ENCODE data around the gene ROR2. TPM values are rescaled to one million over a fixed set of nuclear protein-coding genes. Genes with fewer than 3 reads are reported as not detected.

ROR2 gene
- total RNA-seq, 4 donors from 2014 or later, result 37.4 to 71.8 (median 59.4) TPM

DNA sequence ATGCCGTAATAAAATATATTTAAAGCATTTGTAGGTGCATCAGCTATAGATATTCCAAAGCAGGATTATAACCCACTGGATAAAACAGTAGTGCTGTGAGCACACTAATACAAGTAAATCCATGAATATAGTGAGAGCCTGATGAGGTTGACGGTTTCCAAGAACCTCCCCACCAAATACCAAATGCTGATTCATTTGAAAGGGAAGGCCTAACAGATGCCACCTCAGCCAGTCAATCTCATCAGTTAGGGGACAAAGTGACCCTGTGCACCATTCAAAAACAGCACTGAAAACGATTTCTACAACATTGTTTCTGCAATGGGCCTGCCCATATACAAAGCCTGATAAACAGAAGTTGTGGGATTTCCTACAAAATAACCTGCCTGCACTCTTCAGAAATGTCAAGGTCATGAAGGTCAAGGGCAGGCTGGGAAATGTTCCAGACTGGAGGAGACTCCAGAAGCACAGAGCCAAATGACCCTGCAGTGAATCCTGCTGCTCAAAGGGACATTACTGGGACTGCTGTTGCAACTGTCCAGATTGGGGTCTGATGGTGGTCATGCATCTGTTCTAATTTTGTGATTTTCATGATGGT, 69.6 kb downstream of the ROR2 start:
- TF ChIP-seq, protein P1, sequence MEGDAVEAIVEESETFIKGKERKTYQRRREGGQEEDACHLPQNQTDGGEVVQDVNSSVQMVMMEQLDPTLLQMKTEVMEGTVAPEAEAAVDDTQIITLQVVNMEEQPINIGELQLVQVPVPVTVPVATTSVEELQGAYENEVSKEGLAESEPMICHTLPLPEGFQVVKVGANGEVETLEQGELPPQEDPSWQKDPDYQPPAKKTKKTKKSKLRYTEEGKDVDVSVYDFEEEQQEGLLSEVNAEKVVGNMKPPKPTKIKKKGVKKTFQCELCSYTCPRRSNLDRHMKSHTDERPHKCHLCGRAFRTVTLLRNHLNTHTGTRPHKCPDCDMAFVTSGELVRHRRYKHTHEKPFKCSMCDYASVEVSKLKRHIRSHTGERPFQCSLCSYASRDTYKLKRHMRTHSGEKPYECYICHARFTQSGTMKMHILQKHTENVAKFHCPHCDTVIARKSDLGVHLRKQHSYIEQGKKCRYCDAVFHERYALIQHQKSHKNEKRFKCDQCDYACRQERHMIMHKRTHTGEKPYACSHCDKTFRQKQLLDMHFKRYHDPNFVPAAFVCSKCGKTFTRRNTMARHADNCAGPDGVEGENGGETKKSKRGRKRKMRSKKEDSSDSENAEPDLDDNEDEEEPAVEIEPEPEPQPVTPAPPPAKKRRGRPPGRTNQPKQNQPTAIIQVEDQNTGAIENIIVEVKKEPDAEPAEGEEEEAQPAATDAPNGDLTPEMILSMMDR (IDR thresholded peaks at IDR 0.05), result no peak
- TF ChIP-seq POLR2AphosphoS5 (IDR thresholded peaks at IDR 0.05) (no peak), POLR2A (IDR thresholded peaks at IDR 0.05; ENCODE audit: low read depth) (no peak), EP300 (IDR thresholded peaks at IDR 0.05) (no peak)
- H3K27ac ChIP-seq (replicated peaks in 1 of 4), result no peak overlapping the region
- H3K4me3 ChIP-seq, result no peak overlapping the region
- no peaks in the 10 kb centered on the region for H3K27me3 ChIP-seq
- no peaks in the 10 kb centered on the region for H3K9me3 ChIP-seq
- intact Hi-C loops (cut with DNase I), result no loop called here
- WGBS, result 61% methylated on average over 3 of the region's 3 CpGs
- peaks cover 5 to 54% (median 35%) of the 10 kb centered on the region in 4 donors for H3K4me1 ChIP-seq
- H3K36me3 ChIP-seq, result no peaks in the 10 kb centered on the region
- DNase-seq (ENCODE audit: extremely low spot score), result no peak

DNA sequence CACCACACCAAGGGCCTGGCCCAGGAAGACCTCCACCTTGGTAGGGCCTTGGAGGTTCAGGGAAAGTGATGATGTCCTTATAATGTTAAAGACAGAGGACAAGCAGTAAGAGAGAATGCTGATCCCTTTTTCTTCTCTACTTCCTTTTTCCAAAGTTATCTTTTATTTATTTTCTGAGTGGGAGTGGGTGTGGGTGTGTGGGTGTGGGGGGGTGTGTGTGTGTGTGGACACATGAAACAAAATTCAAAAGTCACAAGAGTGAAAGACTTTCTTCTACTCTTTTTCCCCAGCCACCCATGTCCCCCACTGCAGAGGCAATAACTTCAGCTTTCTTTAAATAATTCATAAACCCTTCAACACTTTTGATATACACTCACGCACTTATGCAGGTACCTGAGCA, 70.8 kb downstream of the ROR2 start:
- WGBS, result 94% methylated on average over 1 of the region's 1 CpG
- peaks cover 5 to 55% (median 40%) of the 10 kb centered on the region in 4 donors for H3K4me1 ChIP-seq

DNA sequence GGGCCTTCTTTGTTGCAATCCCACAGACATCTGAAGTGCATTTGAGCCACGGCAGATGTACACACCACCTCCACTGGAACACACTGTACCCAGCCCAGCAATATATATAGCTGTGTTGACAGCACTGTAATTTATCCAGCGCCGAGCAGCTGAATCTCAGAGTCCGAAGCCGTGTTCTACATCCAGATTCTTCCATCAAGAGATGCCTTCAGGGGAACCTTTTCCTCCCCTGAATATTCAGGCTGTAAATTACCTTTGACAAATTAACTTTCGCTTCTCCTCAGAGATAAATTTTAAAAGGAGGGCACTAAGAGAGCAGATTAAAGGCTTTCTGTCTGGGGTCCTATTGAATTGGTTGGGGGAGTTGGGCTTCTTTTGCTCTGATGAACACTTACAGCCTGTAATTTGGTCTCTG, 76.4 kb downstream of the ROR2 start:
- WGBS, result 66% methylated on average over 6 of the region's 6 CpGs
- intact Hi-C loops (cut with DNase I), result no loop called here
- TF ChIP-seq, protein P1 (IDR thresholded peaks at IDR 0.05), result no peak
- TF ChIP-seq EP300 (IDR thresholded peaks at IDR 0.05) (peak; percentile 94), POLR2A (IDR thresholded peaks at IDR 0.05; ENCODE audit: low read depth) (no peak), POLR2AphosphoS5 (IDR thresholded peaks at IDR 0.05) (peak; percentile 89 to 95)
- H3K4me1 ChIP-seq, result peaks cover 6 to 84% (median 70%) of the 10 kb centered on the region in 4 donors
- peak overlapping the region; percentile 85 to 90 (median 88) for H3K27ac ChIP-seq (replicated peaks in 1 of 4)
- H3K4me3 ChIP-seq, result peak overlapping the region in 1 of 4 donors; percentile 6
- no peak for DNase-seq (ENCODE audit: extremely low spot score)
- H3K9me3 ChIP-seq, result no peaks in the 10 kb centered on the region
- H3K27me3 ChIP-seq, result no peaks in the 10 kb centered on the region
- no peaks in the 10 kb centered on the region for H3K36me3 ChIP-seq

More for the DNA sequence above, 70.8 kb downstream of the ROR2 start:
- DNase-seq (ENCODE audit: extremely low spot score), result no peak
- Histone ChIP-seq H3K9me3 (no peaks in the 10 kb centered on the region), H3K36me3 (no peaks in the 10 kb centered on the region), H3K4me3 (no peak overlapping the region), H3K27ac (replicated peaks in 1 of 4) (no peak overlapping the region), H3K27me3 (no peaks in the 10 kb centered on the region)
- intact Hi-C loops (cut with DNase I), result no loop called here
- TF ChIP-seq POLR2A (IDR thresholded peaks at IDR 0.05; ENCODE audit: low read depth), result no peak
- TF ChIP-seq, protein P1 (IDR thresholded peaks at IDR 0.05), result no peak
- TF ChIP-seq EP300 (IDR thresholded peaks at IDR 0.05), result no peak

DNA sequence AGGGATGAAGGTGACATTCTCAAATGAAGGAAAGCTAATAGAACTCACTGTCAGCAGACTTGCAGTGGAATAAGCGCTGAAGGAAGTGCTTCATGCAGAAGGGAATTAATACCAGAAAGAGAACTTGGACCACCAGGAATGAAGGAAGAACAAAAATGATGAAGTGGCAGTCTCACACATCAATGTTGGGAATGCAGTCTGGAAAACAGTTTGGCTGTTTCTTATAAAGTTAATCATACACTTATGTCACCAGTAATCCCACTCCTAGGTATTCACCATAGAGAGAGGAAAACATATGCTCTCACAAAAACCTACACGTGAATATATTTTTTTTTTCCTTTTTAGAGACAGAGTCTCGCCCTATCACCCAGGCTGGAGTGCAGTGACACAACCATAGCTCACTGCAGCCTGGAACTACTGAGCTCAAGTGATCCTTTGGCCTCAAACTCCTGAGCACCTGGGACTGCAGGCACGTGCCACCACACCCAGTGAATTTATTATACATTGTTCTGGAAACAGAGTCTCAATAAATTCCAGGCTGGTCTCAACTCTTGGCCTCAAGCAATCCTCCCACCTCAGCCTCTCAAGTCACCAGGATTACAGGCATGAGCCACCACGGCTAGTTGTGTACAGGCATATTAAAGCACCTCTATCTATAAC, 81.2 kb downstream of the ROR2 start:
- Histone ChIP-seq H3K4me3 (no peak overlapping the region), H3K27ac (replicated peaks in 1 of 4) (peak overlapping the region in 1 of 4 donors; percentile 36), H3K36me3 (no peaks in the 10 kb centered on the region), H3K4me1 (peaks cover 2 to 63% (median 51%) of the 10 kb centered on the region in 4 donors), H3K27me3 (no peaks in the 10 kb centered on the region), H3K9me3 (no peaks in the 10 kb centered on the region)
- TF ChIP-seq POLR2A (IDR thresholded peaks at IDR 0.05; ENCODE audit: low read depth) (no peak), EP300 (IDR thresholded peaks at IDR 0.05) (no peak), POLR2AphosphoS5 (IDR thresholded peaks at IDR 0.05) (no peak)
- TF ChIP-seq, protein P1 (IDR thresholded peaks at IDR 0.05), result no peak
- DNase-seq (ENCODE audit: extremely low spot score), result no peak
- intact Hi-C loops (cut with DNase I), result no loop called here
- 71% methylated on average over 5 of the region's 5 CpGs for WGBS
